Measurements from ENCODE around the gene DDOST.
A peak's percentile ranks its signal among the peaks of the same experiment; 100 is the strongest.

Gene DDOST

DNA sequence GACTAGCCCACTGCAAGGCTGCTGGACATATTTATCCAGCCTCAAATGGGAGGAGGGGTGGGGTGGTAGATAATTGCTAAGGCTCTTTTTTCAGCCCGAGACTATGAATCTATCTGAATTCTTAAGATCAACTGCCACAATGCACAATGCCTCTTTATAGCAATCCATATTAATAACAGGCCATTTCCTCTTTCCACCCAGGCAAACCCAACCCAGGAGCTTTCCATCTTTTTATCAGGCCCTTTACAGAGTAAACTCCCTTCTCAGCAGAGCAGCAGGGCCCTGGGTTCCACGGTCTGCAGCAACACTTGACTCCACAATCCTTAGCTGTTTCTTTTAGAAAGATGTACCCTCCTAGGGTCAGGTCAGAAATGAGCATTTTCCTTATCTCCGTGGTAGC, 806 bp downstream of the DDOST start:
- no peak for DNase-seq (ENCODE audit: low spot score)

DNA sequence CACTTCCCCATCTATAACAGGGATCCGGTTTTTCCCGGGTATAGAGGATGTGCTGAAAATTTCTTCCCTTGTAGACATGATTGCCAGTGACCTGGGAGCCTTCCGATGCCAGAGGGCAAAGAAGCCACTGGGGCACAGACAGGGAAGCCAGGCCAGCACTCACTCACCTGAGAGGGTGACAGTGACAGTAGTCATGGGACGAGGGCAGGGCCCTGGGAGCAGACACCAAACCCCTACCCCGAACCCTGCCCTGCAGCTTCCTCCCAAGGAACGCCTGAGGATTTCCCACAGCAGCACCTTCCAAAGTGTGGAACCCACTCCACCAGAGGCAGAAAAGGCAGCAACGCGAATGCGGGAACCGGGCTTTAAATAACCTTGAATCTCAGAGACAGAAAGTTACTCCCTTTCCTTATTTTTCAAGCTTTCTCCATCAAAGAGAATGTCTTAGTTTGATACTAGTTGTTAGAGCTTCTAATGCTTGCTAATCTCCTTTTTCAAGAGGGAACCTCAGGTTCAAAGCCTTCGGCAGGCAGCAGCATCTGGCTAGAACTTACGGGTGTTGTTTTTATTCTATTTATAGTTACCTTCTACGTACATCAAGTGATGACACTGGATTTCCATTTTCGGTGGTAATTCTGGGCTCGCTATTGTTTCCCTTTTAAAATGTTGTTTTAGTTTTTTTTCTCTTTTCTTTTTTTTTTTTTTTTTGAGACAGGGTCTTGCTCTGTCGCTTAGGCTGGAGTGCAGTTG, 2.8 kb downstream of the DDOST start:
- no peak for DNase-seq (ENCODE audit: low spot score)

DNA sequence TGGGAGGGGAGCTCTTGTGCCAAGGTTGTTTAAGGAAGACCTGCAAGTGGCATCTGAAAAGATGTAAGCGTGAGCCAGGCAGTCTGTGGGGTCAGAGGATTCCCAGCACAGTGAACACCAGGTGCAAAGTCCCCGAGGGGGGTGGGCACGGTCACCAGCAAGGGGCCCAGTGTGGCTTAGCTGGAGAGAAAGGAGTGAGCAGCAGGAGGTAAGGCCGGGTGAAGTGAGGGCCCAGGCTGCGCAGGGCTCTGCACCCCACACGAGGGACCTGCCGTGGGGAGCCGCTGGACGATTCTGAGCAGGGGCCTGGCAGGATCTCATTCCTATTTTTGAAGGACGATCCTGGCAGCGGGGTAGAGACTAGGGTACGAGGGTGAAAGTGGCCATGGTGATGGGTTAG, 4.1 kb downstream of the DDOST start:
- DNase-seq (ENCODE audit: low spot score): no peak

DNA sequence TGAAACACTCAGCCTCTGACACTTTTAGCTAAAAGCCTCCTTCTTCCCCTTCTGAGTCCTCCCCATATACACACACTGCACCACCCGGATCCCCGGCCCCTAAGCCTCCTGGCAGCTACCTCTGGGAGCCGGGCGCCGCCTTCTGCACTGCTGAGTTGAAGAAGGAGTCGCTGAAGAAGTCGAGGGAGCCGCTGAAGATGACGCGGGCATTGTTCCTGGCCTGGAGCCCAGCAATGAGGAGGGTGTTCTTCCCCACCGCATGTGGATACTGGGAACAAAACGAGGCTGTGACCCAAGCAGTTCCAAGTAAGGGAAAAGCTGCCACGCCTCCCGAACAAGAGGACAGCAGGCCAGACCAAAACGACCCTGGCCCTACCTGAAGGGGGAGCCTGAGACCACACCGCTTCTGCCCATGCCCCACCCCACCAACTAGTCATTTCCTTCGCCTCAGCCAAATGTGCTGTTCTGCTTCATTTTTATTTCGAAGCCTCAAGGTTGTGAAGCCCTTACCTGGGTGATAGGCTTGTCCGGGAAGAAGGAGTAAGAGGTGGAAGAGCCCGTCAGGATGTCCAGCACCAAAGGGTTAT, 7.0 kb downstream of the DDOST start:
- no peak for DNase-seq (ENCODE audit: low spot score)

DNA sequence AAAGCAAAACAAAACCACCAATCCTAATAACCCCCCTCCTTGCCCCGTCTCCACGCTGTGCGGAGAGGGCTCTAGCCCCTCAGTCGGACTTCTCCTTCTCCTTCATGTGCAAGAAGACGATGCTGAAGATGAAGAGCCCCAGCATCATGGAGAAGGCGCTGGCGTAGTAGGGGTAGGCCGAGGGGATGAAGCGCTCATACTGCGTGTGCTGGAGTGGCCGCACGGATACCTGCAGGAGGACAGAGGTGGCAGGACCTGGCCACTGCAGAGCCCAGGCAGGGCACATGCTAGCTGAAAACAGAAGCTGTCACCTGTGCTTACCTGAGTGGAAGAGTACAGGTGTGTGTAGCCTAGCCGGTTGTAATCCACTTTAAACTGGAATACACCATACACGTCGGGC, 8.9 kb downstream of the DDOST start:
- DNase-seq (ENCODE audit: low spot score): no peak

DNA sequence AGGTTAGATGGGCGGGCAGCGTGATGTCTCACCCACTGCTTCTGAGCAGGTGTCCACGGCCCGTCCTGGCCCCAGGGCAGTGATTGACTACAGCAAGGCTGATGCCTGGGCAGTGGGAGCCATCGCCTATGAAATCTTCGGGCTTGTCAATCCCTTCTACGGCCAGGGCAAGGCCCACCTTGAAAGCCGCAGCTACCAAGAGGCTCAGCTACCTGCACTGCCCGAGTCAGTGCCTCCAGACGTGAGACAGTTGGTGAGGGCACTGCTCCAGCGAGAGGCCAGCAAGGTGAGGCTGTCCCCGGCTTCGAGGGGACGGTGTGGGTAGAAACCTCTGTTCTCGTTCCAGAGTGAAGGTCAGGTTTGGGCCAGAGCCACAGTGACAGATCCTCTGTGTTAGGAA, 12.2 kb downstream of the DDOST start:
- no peak for DNase-seq (ENCODE audit: low spot score)

DNA sequence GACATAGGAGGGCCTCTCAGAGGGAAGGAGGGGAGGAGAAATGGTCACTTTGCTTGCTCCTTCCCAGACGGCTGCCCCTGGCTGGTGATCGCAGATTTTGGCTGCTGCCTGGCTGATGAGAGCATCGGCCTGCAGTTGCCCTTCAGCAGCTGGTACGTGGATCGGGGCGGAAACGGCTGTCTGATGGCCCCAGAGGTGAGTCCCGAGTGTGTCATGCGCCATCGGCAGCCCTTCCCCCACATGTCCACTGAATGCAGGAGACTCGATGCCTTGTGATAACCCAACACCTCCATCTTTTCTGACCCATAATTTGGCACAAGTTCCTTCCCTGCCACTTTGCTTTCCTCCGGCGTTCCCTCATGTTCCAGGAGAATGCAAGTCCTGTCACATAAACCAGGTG, 12.7 kb downstream of the DDOST start:
- no peak for DNase-seq (ENCODE audit: low spot score)

DNA sequence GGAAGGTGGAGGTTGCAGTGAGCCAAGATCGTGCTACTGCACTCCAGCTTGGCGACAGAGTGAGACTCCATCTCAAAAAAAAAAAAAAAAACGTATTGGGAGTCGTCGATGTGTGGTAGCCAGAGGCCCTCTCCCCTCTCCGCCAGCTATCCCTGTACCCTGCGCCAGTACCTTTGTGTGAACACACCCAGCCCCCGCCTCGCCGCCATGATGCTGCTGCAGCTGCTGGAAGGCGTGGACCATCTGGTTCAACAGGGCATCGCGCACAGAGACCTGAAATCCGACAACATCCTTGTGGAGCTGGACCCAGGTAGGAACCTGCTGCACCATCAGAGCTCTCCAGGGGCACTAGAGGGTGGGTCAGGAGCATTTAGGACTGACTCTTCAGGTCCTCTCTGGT, 15.8 kb downstream of the DDOST start:
- DNase-seq (ENCODE audit: low spot score): no peak

DNA sequence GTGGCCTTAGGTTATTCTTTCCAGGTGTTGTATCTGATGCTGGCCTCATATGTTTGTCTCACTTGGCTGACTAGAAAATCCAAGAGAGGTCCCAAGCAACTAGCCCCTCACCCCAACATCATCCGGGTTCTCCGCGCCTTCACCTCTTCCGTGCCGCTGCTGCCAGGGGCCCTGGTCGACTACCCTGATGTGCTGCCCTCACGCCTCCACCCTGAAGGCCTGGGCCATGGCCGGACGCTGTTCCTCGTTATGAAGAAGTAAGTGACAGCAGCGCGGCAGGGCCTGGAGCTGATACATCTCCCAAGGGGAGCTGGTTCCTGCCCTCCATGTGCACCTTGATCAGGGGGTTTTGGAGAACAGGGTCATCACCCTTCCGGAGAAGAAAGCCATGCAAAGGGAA, 16.8 kb downstream of the DDOST start:
- DNase-seq (ENCODE audit: low spot score): no peak

DNA sequence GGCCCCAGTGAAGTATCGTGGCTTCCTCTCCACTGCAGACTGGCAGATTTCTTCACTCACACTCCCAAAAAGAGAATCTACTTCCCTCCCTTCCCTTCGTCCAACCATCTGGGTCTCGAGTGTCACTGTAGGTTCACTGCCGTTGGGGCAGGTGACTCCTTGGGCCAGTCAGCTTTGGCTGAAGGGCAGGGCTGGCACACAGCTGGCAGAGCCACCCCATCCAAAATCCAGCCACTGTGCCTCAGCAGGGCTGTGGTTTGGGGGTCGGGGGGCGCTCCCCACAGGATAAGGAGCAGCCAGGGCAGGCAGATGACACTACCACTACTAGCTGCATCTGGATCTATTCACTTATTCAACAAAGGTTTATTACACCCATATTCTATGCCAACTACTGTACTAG, 18.1 kb downstream of the DDOST start:
- no peak for DNase-seq (ENCODE audit: low spot score)

DNA sequence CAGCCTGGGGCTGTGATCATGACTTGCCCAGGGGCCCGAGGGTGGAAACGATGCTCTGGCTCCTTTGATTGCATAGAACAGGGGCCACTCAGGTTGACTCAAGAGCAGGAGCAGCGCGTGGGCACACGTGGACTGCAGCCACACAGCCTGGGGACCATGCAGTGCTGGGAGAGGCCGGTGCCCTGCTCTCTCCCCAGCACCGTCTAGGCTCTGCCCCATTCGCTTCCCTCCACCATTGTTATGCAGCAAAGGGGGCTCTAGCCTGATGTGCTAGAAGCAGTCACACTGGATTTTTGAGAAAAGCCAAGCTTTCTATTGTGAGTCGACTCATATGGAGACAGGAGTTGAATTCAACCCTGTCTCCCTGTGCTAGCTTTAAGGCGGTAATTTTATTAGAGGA, 19.2 kb downstream of the DDOST start:
- DNase-seq (ENCODE audit: low spot score): no peak

DNA sequence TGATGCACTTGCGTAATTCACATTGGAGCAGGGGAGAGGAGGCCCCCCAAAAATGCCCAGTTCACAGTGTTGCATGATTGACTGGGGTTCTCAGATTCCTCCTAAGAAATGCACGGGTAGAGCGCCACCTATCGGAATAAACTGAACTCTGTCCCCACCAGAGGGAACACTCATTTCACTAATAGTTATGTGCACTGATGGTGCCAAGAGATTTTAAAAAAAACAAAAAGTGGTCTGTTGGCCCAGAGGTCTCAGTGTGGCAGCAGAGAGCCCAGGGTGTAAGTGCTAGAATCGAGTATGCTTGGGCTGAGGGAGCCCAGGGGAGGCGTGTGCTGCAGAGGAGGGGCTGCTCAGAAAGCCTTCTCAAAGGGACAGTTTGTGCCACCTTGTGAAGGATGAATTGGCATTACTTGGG, 21.0 kb downstream of the DDOST start:
- DNase-seq (ENCODE audit: low spot score): no peak

DNA sequence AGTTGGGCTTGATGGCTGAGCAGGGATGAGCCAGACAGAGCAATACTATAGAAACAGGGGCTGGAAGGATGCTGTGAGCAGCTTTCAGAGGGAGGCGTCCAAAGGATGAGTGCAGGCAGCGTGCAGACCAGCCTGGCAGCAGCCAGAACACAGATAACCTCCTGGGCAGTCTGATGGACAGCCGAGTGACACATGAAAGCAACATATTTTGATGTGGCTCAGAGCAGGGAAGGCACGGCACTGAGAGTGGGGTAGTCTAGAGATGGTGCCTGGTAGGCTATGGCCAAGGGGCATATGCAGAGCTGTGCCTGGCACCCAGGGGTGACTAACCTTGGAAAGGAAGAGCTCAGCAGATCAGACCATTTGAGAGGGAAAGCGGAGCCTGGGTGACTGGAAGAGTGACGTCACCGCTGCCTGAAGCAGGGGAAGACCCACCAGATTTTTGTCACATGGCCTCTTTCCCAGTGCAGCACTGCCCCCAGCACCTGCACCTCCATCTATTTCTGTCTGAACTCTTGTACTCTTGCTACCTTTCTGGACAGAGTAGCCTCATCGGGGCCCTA, 24.3 kb downstream of the DDOST start:
- DNase-seq (ENCODE audit: low spot score): no peak

DNA sequence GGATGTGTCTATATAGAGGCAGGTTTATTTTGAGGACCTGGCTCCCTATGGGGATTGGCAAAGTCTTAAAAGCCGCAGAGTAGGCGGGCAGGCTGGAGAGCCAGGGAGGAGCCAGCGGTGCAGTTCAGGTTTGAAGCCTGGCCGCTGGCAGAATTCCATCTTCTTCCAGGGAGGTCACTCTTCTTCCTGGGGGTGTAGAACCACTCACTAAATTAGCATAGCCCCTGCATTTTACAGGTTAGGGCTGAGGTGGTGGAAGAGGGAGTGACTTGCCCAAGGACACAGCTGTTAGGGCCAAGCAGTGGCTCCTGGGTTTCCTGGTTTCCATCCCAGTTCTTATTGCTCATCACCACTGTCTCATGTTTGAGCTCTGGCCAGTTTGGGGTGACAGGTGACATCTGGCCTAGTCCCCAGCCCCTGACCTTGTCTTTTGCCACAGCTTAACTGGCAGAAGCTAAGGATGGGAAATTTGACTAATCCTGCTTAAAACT, 26.5 kb downstream of the DDOST start:
- DNase-seq (ENCODE audit: low spot score): no peak

DNA sequence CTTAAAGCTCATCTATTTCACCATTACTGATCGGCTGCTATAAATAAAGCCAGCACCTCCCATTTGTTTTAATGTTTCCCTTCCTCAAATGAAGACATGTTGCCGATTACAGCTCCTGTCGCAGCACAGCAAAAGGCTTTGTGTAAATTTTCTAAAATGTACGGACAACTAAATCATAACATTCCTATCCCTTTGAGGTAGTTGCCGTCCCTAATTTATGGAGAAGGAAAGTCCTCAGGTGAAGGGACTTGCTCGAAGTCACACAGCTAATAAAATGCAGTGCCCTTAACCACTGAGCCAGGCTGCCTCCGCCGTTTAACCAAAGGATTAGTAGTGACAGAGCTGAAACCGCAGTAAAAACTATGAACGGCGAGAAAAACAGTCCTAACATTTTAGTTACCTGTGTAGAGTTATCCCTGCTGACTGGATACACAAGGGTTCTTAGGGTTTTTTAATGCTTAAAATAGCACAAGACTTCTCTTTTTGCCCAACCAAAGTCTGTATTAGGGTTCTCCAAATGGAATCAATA, 27.0 kb downstream of the DDOST start:
- no peak for DNase-seq (ENCODE audit: low spot score)

DNA sequence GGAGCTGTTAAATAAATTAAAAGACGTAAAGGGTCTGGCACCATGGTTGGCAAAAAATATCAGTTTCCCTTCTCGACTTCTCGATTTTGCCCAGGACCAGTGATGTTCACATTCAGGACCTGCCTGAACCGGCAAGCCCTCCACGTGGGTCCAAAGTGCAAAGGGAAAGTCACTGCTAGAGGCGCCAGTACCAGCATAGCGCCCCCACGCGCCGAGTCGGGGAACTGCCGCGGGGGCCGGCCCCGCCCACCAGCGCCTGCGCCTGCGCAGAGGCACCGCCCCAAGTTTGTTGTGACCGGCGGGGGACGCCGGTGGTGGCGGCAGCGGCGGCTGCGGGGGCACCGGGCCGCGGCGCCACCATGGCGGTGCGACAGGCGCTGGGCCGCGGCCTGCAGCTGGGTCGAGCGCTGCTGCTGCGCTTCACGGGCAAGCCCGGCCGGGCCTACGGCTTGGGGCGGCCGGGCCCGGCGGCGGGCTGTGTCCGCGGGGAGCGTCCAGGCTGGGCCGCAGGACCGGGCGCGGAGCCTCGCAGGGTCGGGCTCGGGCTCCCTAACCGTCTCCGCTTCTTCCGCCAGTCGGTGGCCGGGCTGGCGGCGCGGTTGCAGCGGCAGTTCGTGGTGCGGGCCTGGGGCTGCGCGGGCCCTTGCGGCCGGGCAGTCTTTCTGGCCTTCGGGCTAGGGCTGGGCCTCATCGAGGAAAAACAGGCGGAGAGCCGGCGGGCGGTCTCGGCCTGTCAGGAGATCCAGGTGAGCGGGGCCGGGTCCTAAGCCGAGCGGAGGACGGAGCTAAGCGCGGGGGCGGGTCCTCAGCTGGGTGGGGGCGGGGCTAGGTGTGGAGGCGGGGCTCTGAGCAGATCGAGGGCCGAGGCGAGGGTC, 27.7 kb downstream of the DDOST start, which contains the start of gene PINK1:
TSS of gene PINK1 (plus strand) at position 269 of the 875 bp plus-strand sequence. CDS start at position 360, 91 bp downstream.
- DNase-seq (ENCODE audit: low spot score): peak; percentile 89

DNA sequence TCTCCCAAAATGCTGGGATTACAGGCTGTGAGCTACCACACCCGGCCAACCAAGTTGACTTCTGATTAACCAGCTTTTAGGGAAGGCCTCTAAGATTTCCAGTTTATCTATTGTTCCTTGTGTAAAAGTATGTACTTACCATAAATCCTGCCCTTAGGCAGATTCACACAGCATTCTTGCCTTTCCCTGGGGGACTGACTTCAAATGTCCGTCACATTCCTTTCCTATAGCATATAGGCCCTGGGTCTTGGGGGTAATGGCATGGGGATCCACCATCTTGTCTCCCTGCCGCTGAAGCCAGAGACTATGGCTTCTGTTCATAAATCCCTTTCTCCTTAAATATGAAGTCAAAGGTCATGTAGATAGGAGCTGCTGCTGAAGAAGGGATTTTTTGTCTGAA, 28.8 kb downstream of the DDOST start:
- DNase-seq (ENCODE audit: low spot score): no peak

DNA sequence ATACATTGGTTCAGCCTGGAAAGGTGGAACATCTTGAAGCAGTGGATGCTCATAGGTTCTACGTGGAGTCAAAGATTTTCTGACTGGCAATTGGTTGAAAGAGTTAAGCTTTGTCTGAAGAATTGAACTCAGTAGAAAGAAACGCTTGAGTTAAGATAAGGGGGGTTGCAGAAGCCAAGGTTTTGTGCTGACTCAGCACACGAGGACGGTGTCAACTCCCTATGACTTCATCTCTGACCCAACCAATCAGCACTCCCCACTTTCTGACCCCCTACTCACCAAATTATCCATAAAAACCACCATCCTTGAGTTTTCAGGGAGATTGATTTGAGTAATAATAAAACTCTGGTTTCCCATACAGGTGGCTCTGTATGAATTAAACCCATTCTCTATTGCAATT, 30.4 kb downstream of the DDOST start:
- DNase-seq (ENCODE audit: low spot score): no peak

DNA sequence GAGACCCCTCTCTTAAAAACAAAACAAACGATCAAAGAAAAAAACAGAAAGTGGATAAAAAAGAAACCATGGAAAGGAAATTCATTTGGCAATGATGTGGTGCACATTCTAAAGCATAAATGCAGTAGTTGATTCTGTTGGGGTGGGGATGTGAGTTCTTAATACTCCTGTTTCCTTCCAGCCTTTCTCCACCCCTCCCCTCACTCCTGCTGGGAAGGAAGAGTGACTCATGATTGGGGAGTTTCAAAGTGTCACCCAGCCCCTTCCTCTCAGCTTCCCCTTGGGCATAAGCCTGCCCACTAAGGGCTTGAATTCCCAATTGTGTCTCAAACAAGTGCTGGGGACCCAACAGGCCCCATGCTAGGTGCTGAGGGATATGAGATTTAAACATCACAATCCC, 34.6 kb downstream of the DDOST start:
- DNase-seq (ENCODE audit: low spot score): no peak

DNA sequence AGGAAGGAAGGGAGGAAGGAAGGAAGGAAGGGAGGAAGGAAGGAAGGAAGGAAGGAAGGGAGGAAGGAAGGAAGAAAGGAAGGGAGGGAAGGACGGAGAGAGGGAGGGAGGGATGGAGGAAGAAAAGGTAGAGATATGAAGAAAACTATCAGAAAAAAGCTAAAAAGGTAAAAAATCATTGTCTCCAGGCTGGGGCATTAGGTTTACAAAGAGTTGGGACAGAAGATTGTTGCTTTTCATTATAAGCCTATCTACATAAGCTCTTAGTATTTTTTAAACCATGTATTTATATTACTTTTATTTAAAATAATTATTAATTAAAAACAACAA, 35.1 kb downstream of the DDOST start:
- no peak for DNase-seq (ENCODE audit: low spot score)

DNA sequence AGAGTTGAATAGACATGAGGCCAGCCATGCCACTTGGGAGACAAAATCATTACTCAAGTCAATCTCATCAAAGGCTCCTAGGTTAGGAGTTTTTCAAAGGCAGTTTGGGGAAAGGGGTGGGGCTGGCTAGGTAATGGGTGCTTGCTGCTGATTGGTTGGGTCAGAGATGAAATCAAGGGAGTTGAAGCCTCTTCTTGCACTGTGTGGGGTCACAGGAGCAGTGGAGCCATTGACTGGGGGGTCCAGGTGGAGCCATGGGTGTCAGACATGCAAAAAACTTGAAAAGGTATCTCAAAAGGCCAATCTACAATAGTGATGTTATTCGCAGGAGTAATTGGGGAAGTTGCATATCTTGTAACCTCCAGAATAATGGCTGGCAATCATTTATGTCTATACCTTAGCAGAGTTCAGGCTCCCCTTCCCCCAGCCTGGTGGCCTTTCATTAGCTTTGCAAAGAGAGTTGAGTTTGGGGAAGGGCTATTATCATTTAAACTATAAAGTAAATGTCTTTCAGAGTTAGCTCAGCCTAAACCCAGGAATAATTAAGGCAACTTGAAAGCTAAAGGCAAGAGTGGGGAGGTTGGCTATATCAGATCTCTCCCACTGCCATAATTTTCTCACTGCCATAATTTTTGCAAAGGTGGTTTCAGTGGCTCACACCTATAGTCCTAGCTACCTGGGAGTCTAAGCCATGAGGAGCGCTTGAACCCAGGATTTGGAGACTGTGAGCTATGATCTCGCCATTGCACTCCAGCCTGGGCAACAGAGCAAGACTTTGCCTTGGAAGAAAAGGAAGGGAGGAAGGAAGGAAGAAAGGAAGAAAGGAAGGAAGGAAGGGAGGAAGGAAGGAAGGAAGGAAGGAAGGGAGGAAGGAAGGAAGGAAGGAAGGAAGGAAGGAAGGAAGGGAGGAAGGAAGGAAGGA, 35.7 kb downstream of the DDOST start:
- DNase-seq (ENCODE audit: low spot score): no peak

Data from left forelimb (tissue), 1 donor.